Kasumi-1 (cell line): Measurements from ENCODE around the gene OR56A3.
"Not testable (repeated sequence)": the region's sequence is repeated elsewhere in the genome, so short reads cannot be mapped to it uniquely, and the experiment has no call there.

ENCODE experiments used
- DNase-seq, 2 experiments: peaks; one replicate each; lab custom pipeline; 2025; lab: John Stamatoyannopoulos, UW

The OR56A3 gene

GRCh38 chr11:5941951-5942350 lies at the start of gene OR56A3:
Gene OR56A3, plus strand, starts transcription at chr11:5942251. Its CDS starts 5,096 bp downstream, at chr11:5947347.
- no peak for DNase-seq

GRCh38 chr11:5892908-5893307 lies 49.1 kb upstream of the OR56A3 start, which contains the start of gene OR52E5:
Gene OR52E5, plus strand, starts transcription at chr11:5893208. Its CDS starts 7,569 bp downstream, at chr11:5900777.
- no peak for DNase-seq

- no peak for DNase-seq
Observed at GRCh38 chr11:5899534-5899933, 42.5 kb upstream of the OR56A3 start.

GRCh38 chr11:5910540-5910939 lies 31.5 kb upstream of the OR56A3 start:
- DNase-seq = no peak

GRCh38 chr11:5922749-5923426 lies 19.2 kb upstream of the OR56A3 start:
- DNase-seq = no peak

- DNase-seq = no peak
Observed at GRCh38 chr11:5923427-5923776, 18.6 kb upstream of the OR56A3 start.

GRCh38 chr11:5923794-5924193 lies 18.3 kb upstream of the OR56A3 start:
- DNase-seq = no peak

GRCh38 chr11:5928271-5928670 lies 13.8 kb upstream of the OR56A3 start:
- no peak for DNase-seq

- no peak for DNase-seq
Observed at GRCh38 chr11:5928811-5929210, 13.2 kb upstream of the OR56A3 start.

- no peak for DNase-seq
Observed at GRCh38 chr11:5929571-5930368, 12.3 kb upstream of the OR56A3 start.

- no peak for DNase-seq
Observed at GRCh38 chr11:5930614-5931013, 11.4 kb upstream of the OR56A3 start.

- no peak for DNase-seq
Observed at GRCh38 chr11:5931061-5931460, 11.0 kb upstream of the OR56A3 start.

- no peak for DNase-seq
Observed at GRCh38 chr11:5932671-5933070, 9.4 kb upstream of the OR56A3 start.

GRCh38 chr11:5933116-5933515 lies 8.9 kb upstream of the OR56A3 start:
- no peak for DNase-seq

GRCh38 chr11:5937868-5938602 lies 4.0 kb upstream of the OR56A3 start:
- DNase-seq = no peak

- no peak for DNase-seq
Observed at GRCh38 chr11:5938603-5938965, 3.5 kb upstream of the OR56A3 start.

GRCh38 chr11:5940748-5941147 lies 1.3 kb upstream of the OR56A3 start:
- no peak for DNase-seq

GRCh38 chr11:5955586-5955985 lies 13.5 kb downstream of the OR56A3 start:
- DNase-seq = no peak

GRCh38 chr11:5960704-5961320 lies 18.8 kb downstream of the OR56A3 start:
- DNase-seq = not testable (repeated sequence)

GRCh38 chr11:5966958-5967357 lies 24.9 kb downstream of the OR56A3 start:
- no peak for DNase-seq

- DNase-seq = no peak
Observed at GRCh38 chr11:5967708-5968107, 25.7 kb downstream of the OR56A3 start.

GRCh38 chr11:5968394-5968793 lies 26.3 kb downstream of the OR56A3 start, which contains the start of gene OR56A5:
Gene OR56A5, minus strand, starts transcription at chr11:5968494. Its CDS starts 0 bp downstream, at chr11:5968494.
- no peak for DNase-seq
